ENCODE measurements around the gene SPNS2. TPM values are rescaled to one million over a fixed set of nuclear protein-coding genes. Genes with fewer than 3 reads are reported as not detected.

Gene SPNS2
- total RNA-seq, 1 experiment from 2014 or later, result 2.6 TPM

DNA sequence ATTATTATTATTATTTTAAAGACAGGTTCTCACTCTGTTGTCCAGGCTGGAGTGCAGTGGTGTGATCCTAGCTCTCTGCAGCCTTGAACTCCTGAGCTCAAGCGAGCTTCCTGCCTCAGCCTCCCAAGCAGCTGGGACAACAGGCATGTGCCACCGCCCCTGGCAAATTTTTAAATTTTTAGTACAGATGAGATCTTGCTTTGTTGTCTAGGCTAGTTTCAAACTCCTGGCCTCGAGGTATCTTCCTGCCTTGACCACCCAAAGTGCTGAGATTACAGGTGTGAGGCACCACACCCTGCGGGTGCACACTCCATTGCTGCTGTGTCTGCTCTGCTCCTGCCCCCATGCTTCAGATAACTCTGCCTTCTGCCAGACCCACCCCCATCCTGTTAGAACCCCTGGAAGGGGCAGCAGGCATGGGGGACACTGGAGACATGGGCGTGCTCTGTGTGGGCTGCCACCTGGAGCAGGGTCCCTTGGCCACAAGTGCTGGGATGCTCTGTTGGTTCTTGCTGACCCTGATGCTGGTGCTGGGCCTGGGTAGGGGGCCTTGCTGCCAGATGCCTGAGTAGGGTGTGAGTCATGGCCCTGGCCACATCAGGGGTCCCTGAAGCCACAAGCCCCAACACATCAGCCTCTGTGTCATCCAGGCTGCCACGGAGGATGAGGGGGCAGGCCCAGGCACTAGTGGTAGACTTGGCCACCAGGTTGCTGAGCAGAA is 59.1 kb downstream of the SPNS2 start:
- intact Hi-C loops (cut with micrococcal nuclease), result no loop called here
- no peak overlapping the region for H3K9ac ChIP-seq (ENCODE audit: low read length)
- H4K20me1 ChIP-seq (ENCODE audit: low read length), result no peaks in the 10 kb centered on the region
- H3K4me2 ChIP-seq (ENCODE audit: low read length), result no peak overlapping the region
- no peak overlapping the region for H3K4me3 ChIP-seq (ENCODE audit: low read length)
- H3K4me1 ChIP-seq (ENCODE audit: insufficient read depth, low read length), result peaks cover 9% of the 10 kb centered on the region; the same call in 1 of the 2 replicates
- no peaks in the 10 kb centered on the region for H3K9me2 ChIP-seq (replicated peaks; ENCODE audit: low read length)
- BruUV-seq (replicated peaks), result no TSS peak
- H3K27me3 ChIP-seq (ENCODE audit: low read length), result no peaks in the 10 kb centered on the region
- TF ChIP-seq EZH2 (IDR thresholded peaks at IDR 0.05; ENCODE audit: low read length, unreplicated experiment) (no peak), EZH2phosphoT487 (IDR thresholded peaks at IDR 0.05; ENCODE audit: borderline replicate concordance, low read length) (no peak)
- TF ChIP-seq, protein P1, sequence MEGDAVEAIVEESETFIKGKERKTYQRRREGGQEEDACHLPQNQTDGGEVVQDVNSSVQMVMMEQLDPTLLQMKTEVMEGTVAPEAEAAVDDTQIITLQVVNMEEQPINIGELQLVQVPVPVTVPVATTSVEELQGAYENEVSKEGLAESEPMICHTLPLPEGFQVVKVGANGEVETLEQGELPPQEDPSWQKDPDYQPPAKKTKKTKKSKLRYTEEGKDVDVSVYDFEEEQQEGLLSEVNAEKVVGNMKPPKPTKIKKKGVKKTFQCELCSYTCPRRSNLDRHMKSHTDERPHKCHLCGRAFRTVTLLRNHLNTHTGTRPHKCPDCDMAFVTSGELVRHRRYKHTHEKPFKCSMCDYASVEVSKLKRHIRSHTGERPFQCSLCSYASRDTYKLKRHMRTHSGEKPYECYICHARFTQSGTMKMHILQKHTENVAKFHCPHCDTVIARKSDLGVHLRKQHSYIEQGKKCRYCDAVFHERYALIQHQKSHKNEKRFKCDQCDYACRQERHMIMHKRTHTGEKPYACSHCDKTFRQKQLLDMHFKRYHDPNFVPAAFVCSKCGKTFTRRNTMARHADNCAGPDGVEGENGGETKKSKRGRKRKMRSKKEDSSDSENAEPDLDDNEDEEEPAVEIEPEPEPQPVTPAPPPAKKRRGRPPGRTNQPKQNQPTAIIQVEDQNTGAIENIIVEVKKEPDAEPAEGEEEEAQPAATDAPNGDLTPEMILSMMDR (conservative IDR thresholded peaks at IDR 0.05; ENCODE audit: low read depth, low read length), result no peak
- no peaks in the 10 kb centered on the region for H3K9me3 ChIP-seq (ENCODE audit: low read length)
- peaks cover 24% of the 10 kb centered on the region for H3K79me2 ChIP-seq (ENCODE audit: low read length)
- H2AFZ ChIP-seq (ENCODE audit: low read length), result no peak overlapping the region
- H3F3A ChIP-seq (ENCODE audit: low read length, unreplicated experiment), result no peaks in the 10 kb centered on the region
- CTCF ChIA-PET, result no interaction called here
- peaks cover 9% of the 10 kb centered on the region; the same call in 1 of the 2 replicates for H3K36me3 ChIP-seq (ENCODE audit: low read depth, low read length)
- H3K27ac ChIP-seq (ENCODE audit: low read length), result no peak overlapping the region
- POLR2A ChIA-PET (ENCODE audit: unreplicated experiment), result no interaction called here
- DNase-seq, result no peak
- ATAC-seq, result no peak

DNA sequence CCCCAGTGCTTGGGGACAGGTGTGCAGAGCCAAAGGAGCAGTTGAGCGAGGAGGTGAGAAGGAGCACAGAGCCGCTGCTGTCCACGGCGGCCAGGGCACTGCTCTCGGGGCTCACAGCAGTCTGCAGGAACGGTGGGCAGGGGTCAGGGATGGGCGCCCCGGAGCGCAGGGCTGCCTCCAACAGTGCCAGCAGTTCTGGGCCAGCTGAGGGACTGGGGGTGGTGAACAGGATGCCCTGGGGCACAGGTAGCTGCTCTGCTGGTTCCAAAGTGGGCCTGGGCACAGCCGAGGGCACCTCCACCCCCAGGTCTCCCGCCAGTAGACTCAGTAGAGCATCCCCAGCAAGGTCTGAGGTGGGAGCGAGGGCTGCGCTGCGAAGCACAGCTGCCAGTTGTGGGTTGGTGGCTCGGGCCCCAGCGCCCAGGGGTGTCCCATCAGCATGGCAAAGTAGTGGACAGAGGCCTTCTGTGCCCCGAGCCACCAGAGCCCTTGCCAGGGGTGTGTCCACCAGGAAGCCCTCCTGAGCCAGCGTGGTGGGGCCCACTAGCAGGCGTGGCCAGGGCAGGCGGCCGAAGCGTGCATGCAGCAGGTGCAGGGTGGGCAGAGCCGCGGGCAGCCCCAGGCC is 59.8 kb downstream of the SPNS2 start:
- H3K27ac ChIP-seq (ENCODE audit: low read length), result no peak overlapping the region
- no peak for ATAC-seq
- no peaks in the 10 kb centered on the region for H3K9me3 ChIP-seq (ENCODE audit: low read length)
- peaks cover 17% of the 10 kb centered on the region for H3K79me2 ChIP-seq (ENCODE audit: low read length)
- H3K4me3 ChIP-seq (ENCODE audit: low read length), result no peak overlapping the region
- H2AFZ ChIP-seq (ENCODE audit: low read length), result no peak overlapping the region
- intact Hi-C loops (cut with micrococcal nuclease), result no loop called here
- CTCF ChIA-PET, result no interaction called here
- H3K9me2 ChIP-seq (replicated peaks; ENCODE audit: low read length), result no peaks in the 10 kb centered on the region
- BruUV-seq (replicated peaks), result no TSS peak
- H3K27me3 ChIP-seq (ENCODE audit: low read length), result no peaks in the 10 kb centered on the region
- no peaks in the 10 kb centered on the region for H3F3A ChIP-seq (ENCODE audit: low read length, unreplicated experiment)
- no peak for DNase-seq
- TF ChIP-seq EZH2 (IDR thresholded peaks at IDR 0.05; ENCODE audit: low read length, unreplicated experiment), result no peak
- no peak for TF ChIP-seq EZH2phosphoT487 (IDR thresholded peaks at IDR 0.05; ENCODE audit: borderline replicate concordance, low read length)
- TF ChIP-seq, protein P1 (conservative IDR thresholded peaks at IDR 0.05; ENCODE audit: low read depth, low read length), result no peak
- H4K20me1 ChIP-seq (ENCODE audit: low read length), result no peaks in the 10 kb centered on the region
- H3K36me3 ChIP-seq (ENCODE audit: low read depth, low read length), result peaks cover 3% of the 10 kb centered on the region; the same call in 1 of the 2 replicates
- H3K4me1 ChIP-seq (ENCODE audit: insufficient read depth, low read length), result peaks cover 5% of the 10 kb centered on the region; the same call in 1 of the 2 replicates
- H3K9ac ChIP-seq (ENCODE audit: low read length), result no peak overlapping the region
- H3K4me2 ChIP-seq (ENCODE audit: low read length), result no peak overlapping the region
- POLR2A ChIA-PET (ENCODE audit: unreplicated experiment), result no interaction called here
